RWPE2 (cell line): Measurements from ENCODE around the gene IRAK1.
"Not testable (repeated sequence)": the region's sequence is repeated elsewhere in the genome, so short reads cannot be mapped to it uniquely, and the experiment has no call there.

Source experiments
- ATAC-seq: fragments of 200-7000 bp; cut with Tn5 transposase; 3 replicates; pipeline ENCODE4 v1.9.1; 2021; ENCODE audit warnings: low read depth
- DNase-seq: peaks from one replicate; pipeline ENCODE4 v3.0.0-alpha.2; 2020; ENCODE audit warnings: low spot score
- H3K27ac ChIP-seq: fragments of 450-650 bp; 2 replicates; pipeline ENCODE4 v1.5.1; 2017; ENCODE audit warnings: mild to moderate bottlenecking; ENCODE audit not compliant: poor library complexity, severe bottlenecking
- H3K27me3 ChIP-seq: fragments of 250-450 bp; sonication (Bioruptor Pico); 2 replicates; pipeline ENCODE4 v1.5.1; 2021; ENCODE audit warnings: mild to moderate bottlenecking, moderate library complexity; ENCODE audit not compliant: insufficient read depth, poor library complexity, severe bottlenecking
- H3K36me3 ChIP-seq: fragments of 250-450 bp; sonication (Bioruptor Pico); 2 replicates; pipeline ENCODE4 v1.5.1; 2020; ENCODE audit warnings: low read depth, mild to moderate bottlenecking, moderate library complexity
- H3K4me1 ChIP-seq: fragments of 250-450 bp; sonication (Bioruptor Pico); 2 replicates; pipeline ENCODE4 v1.5.1; 2021; ENCODE audit warnings: mild to moderate bottlenecking, moderate library complexity; ENCODE audit not compliant: insufficient read depth, poor library complexity, severe bottlenecking
- H3K4me3 ChIP-seq: fragments of 250-450 bp; sonication (Bioruptor Pico); 2 replicates; pipeline ENCODE4 v1.5.1; 2021; ENCODE audit warnings: mild to moderate bottlenecking, moderate library complexity; ENCODE audit not compliant: severe bottlenecking
- H3K9me3 ChIP-seq: fragments of 250-450 bp; sonication (Bioruptor Pico); 2 replicates; pipeline ENCODE4 v1.5.1; 2021; ENCODE audit warnings: mild to moderate bottlenecking, moderate library complexity; ENCODE audit not compliant: severe bottlenecking
- CTCF ChIP-seq: fragments of 450-650 bp; IDR thresholded peaks from one replicate; pipeline ENCODE4 v1.5.1; 2017; ENCODE audit warnings: mild to moderate bottlenecking, moderate library complexity; ENCODE audit not compliant: poor library complexity, severe bottlenecking

The IRAK1 gene

DNA sequence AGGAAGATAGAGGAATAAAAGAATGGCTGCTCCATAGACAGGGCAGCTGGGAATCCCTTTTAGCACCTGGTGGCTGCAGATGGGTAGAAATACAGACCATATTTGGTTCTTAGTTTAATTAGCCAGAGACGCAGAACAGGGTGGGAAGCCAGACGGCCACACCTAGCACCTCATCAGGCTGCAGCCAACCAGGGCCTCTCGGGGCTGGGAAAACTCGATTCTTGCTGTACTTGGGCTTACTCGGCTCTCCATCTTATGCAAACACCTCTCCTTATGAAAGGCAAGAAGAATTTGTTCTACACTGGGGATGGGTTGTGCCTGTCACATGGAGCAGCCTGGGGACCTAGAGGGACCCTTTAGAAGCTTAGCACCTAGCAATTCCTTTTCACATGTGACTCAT is 19.7 kb downstream of the IRAK1 start:
- DNase-seq (no peak), ATAC-seq (peak; percentile 81)
- Histone ChIP-seq H3K4me3 (no peak overlapping the region), H3K36me3 (no peaks in the 10 kb centered on the region), H3K9me3 (no peaks in the 10 kb centered on the region), H3K27me3 (no peaks in the 10 kb centered on the region), H3K27ac (no peak overlapping the region), H3K4me1 (no peaks in the 10 kb centered on the region)
- no peak for TF ChIP-seq CTCF

DNA sequence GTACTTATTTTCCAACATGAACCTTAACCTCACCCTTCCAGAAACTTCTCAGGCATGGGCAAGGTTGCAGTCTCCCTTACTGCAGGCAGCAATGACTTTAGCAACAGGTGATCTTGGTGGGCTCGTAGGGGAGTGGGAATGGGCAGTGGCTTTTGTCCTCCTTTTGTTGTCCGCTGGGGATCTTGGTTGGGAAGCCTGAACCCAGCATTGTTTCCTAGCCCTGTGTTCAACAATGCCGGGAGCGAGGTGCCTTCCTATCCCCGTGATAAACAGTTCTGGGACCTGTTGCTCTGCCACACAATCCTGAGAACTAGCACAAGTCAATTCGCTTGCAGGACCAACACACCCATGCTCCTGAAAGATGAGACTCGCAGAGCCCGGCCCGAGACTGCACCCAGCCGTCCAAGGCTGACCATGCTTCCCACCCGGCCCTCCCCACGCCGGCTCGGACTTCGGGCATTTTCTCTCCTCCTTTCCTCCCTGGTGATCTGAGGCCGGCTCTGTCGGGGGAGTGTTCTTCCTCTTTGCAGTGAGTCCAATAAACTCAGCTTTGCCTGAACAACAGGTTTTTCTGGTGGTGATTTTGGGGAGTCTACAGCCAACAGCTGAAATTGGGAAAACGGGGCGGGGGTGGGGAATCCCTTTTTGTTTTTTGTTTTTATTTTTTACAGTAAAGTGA is 20.2 kb downstream of the IRAK1 start:
- Histone ChIP-seq H3K27ac (no peak overlapping the region), H3K4me3 (no peak overlapping the region), H3K4me1 (no peaks in the 10 kb centered on the region), H3K9me3 (no peaks in the 10 kb centered on the region), H3K36me3 (no peaks in the 10 kb centered on the region), H3K27me3 (no peaks in the 10 kb centered on the region)
- no peak for TF ChIP-seq CTCF
- DNase-seq (no peak), ATAC-seq (peak; percentile 42)

- H3K4me1 ChIP-seq: no peaks in the 10 kb centered on the region
- no peak overlapping the region for H3K4me3 ChIP-seq
- no peaks in the 10 kb centered on the region for H3K9me3 ChIP-seq
- H3K36me3 ChIP-seq: no peaks in the 10 kb centered on the region
- no peak for TF ChIP-seq CTCF
- ATAC-seq: no peak
- H3K27ac ChIP-seq: no peak overlapping the region
- H3K27me3 ChIP-seq: no peaks in the 10 kb centered on the region
- DNase-seq: no peak
Measured at GRCh38 chrX:153995504-153995903, 24.2 kb downstream of the IRAK1 start.

DNA sequence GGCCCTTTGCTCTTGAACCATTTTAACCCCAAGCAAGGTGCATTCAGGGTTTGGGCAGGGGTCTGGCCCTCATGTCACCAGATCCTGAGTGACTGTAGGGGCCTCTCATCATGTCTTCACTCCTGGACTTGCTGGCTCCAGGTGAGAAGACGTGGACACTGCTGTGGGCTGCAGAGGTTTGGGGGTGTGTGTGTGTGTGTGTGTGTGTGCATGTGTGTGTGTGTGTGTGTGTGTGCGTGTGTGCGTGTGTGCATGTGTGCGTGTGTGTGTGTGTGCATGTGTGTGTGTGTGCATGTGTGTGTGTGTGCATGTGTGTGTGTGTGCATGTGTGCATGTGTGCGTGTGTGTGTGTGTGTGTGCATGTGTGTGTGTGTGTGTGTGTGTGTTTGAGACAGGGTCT is 25.3 kb downstream of the IRAK1 start:
- H3K27ac ChIP-seq, H3K4me1 ChIP-seq, H3K9me3 ChIP-seq, ATAC-seq, H3K27me3 ChIP-seq, DNase-seq, H3K4me3 ChIP-seq, H3K36me3 ChIP-seq: not testable (repeated sequence)

DNA sequence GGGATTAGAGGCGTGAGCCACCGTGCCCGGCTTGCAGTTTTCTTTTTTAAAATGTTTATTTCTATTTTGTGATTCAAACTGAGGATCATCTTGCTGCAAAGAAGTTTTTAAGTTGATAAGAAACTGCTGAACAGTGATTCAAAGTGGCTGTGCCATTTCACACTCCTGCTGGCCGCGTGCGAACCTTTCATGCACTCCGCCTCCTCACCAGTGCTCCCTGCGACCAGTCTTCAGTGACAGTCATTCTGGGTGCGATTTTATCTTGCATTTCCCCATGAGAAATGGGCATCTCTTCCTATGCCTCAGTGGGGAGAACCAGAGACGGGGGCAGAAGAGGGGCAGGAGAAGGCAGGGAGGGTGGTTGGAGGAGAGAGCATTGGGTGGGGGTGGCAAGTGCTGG is 25.7 kb downstream of the IRAK1 start:
- TF ChIP-seq CTCF: no peak
- ATAC-seq: no peak
- Histone ChIP-seq H3K4me3 (no peak overlapping the region), H3K4me1 (no peaks in the 10 kb centered on the region), H3K27me3 (no peaks in the 10 kb centered on the region), H3K9me3 (no peaks in the 10 kb centered on the region), H3K36me3 (no peaks in the 10 kb centered on the region), H3K27ac (no peak overlapping the region)
- no peak for DNase-seq
